Right lobe of liver (tissue), 6 donors: ENCODE measurements around the gene TTLL10. TPM values are rescaled to one million over a fixed set of nuclear protein-coding genes. Genes with fewer than 3 reads are reported as not detected.
"Not testable (repeated sequence)": the region's sequence is repeated elsewhere in the genome, so short reads cannot be mapped to it uniquely, and the experiment has no call there.

ENCODE experiments used
- ATAC-seq, 4 donors: fragments of 200-7000 bp; cut with Tn5 transposase; one replicate each; pipeline ENCODE4 v1.9.1; 2020; ENCODE audit warnings: mild to moderate bottlenecking in 4 of 4, moderate library complexity in 4 of 4
- DNase-seq, 3 donors: peaks; one replicate each; pipeline ENCODE4 v3.0.0-alpha.2; 2020
- H3K27ac ChIP-seq, 3 donors: fragments of 200-600 bp; one replicate each; pipeline ENCODE4 v1.8.0; 2022
- H3K27me3 ChIP-seq, 2 donors: fragments of 200-600 bp; one replicate each; pipeline ENCODE4 v1.8.0; 2022
- H3K36me3 ChIP-seq, 4 donors: fragments of 200-600 bp; sonication (generic) in 1 of 4; one replicate each; pipeline versions ENCODE4 v1.5.1 to v1.8.0; 2017 to 2022; ENCODE audit warnings: control low read depth in 1 of 4
- H3K4me1 ChIP-seq, 4 donors: fragments of 200-600 bp; sonication (generic) in 1 of 4; one replicate each; pipeline versions ENCODE4 v1.5.1 to v1.8.0; 2017 to 2022; ENCODE audit warnings: control low read depth in 1 of 4
- H3K4me3 ChIP-seq, 3 donors: fragments of 200-600 bp; one replicate each; pipeline ENCODE4 v1.8.0; 2022
- H3K9me3 ChIP-seq, 4 donors: fragments of 200-600 bp; sonication (generic) in 1 of 4; one replicate each; pipeline versions ENCODE4 v1.5.1 to v1.8.0; 2017 to 2022; ENCODE audit warnings: control low read depth in 1 of 4
- CTCF ChIP-seq, 4 donors: fragments of 200-600 bp in 3 of 4; fragments of 450-650 bp in 1 of 4; IDR thresholded peaks; one replicate each; pipeline versions ENCODE4 v1.5.1 to v1.8.0; 2016 to 2022; ENCODE audit warnings: antibody characterized with exemption in 4 of 4, mild to moderate bottlenecking in 2 of 4
- POLR2A ChIP-seq: fragments of 450-650 bp; IDR thresholded peaks from one replicate; pipeline ENCODE4 v1.6.1; 2017; ENCODE audit warnings: antibody characterized with exemption, mild to moderate bottlenecking
- WGBS: methylation state at CpG from one replicate; pipeline ENCODE4 v1.1.6; 2018; ENCODE audit warnings: low coverage, low lambda C conversion rate; ENCODE audit not compliant: insufficient coverage; ENCODE audit errors: missing lambda C conversion rate; 5-methylcytosine and 5-hydroxymethylcytosine counted together
- intact Hi-C, 2 donors: fragments of 100-400 bp; cut with DNase I; formaldehyde crosslinking; loops; one replicate each; pipeline versions ENCODE4 v1.11.2 to v1.14.1; 2022
- total RNA-seq, 6 experiments: library from RNA; depleted of rRNA in 2 of 6; stranded (reverse); fragments of >200 nt in 2 of 6; fragmentation: NEBNext Ultra II Directional in 3 of 6; extraction: Animal tissue kit (Norgen Biotek cat#: 25700) in 3 of 6; gene quantifications; one replicate each; pipeline versions ENCODE4 v1.1.0 to v1.2.4, GENCODE V29; 2016 to 2023
- donor health status: DM: no; HTN: yes; CAD: no.
- donor health status: DM: no; HTN: no; CAD: no.
- donor health status: DM: no; HTN: no; CAD: no.
- donor health status: DM: no; HTN: yes; CAD: no.
- donor health status: DM: no; HTN: yes; CAD: no.

Gene TTLL10
- total RNA-seq, 6 experiments from 2014 or later, result not detected

DNA sequence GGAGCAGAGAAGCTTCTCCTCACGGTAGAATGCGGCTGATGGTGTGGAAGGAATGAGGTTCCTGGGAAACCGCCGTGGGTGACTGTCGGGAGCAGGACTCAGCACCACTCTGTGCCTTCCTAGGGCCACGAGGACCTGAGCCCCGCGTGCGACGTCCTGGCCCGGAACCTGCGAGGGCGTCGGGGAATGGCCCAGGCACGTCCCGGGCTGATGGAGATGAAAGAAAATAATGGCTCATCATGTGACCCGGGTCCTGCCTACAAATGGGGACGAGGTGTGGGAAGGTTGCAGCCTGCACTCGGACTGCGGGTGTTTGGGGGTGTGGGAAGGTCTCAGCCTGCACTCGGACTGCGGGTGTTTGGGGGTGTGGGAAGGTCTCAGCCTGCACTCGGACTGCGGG is 25.1 kb upstream of the TTLL10 start:
- intact Hi-C loops, result no loop called here
- H3K27me3 ChIP-seq, result no peaks in the 10 kb centered on the region
- no peaks in the 10 kb centered on the region for H3K9me3 ChIP-seq
- H3K36me3 ChIP-seq, result no peaks in the 10 kb centered on the region
- no peaks in the 10 kb centered on the region for H3K4me1 ChIP-seq
- TF ChIP-seq POLR2A, result no peak
- TF ChIP-seq CTCF (IDR thresholded peaks at IDR 0.05), result no peak
- WGBS, result 80% methylated on average over 4 of the region's 24 CpGs
- no peak overlapping the region for H3K4me3 ChIP-seq
- no peak overlapping the region for H3K27ac ChIP-seq
- no peak for ATAC-seq
- no peak for DNase-seq

DNA sequence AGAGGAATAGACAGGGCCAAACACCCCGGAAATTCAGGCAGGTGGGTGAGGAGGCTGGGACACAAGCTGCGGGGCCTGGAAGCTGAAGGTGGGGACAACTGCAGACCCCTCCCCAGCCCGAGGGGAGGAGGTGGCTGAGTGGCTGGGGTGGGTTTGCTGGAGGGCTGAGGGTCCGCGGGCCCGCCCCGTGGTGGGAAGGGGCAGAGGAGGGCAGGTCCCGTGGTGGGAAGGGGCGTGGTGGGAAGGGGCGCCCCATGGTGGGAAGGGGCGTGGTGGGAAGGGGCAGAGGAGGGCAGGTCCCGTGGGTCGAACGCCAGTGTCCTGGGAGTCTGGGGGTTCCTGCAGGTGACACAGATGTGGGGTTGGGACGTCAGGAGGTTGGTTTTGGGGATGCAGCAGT is 24.3 kb upstream of the TTLL10 start:
- H3K9me3 ChIP-seq, result no peaks in the 10 kb centered on the region
- no peaks in the 10 kb centered on the region for H3K36me3 ChIP-seq
- H3K4me3 ChIP-seq, result no peak overlapping the region
- TF ChIP-seq CTCF (IDR thresholded peaks at IDR 0.05) (no peak), POLR2A (no peak)
- no peaks in the 10 kb centered on the region for H3K4me1 ChIP-seq
- intact Hi-C loops, result no loop called here
- H3K27ac ChIP-seq, result no peak overlapping the region
- WGBS, result 79% methylated on average over 9 of the region's 15 CpGs
- H3K27me3 ChIP-seq, result no peaks in the 10 kb centered on the region
- ATAC-seq, result no peak
- no peak for DNase-seq

DNA sequence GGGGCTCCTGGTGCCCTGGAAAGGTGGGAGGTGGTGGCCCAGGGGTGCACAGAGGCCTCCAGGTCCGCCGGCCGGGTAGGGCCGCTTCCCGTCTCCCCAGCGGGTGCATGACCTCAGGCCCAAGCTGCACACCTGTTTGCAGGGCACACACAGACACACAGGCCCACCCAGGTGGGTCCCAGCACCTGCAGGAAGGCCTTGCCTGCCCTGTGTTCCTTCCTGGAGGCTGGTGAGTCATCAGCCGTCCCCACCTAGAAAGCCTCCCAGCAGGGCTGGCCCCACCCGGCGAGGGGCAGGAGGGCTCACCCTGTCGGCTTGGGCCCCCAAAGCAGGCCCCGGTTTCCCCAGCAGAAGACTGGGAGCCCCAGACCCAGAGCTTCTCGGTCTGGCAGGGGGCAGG is 23.6 kb upstream of the TTLL10 start:
- H3K27me3 ChIP-seq, result no peaks in the 10 kb centered on the region
- no peak overlapping the region for H3K27ac ChIP-seq
- H3K9me3 ChIP-seq, result no peaks in the 10 kb centered on the region
- intact Hi-C loops, result no loop called here
- no peaks in the 10 kb centered on the region for H3K36me3 ChIP-seq
- no peak overlapping the region for H3K4me3 ChIP-seq
- no peak for TF ChIP-seq POLR2A
- TF ChIP-seq CTCF (IDR thresholded peaks at IDR 0.05), result no peak
- no peaks in the 10 kb centered on the region for H3K4me1 ChIP-seq
- ATAC-seq, result no peak
- WGBS, result 90% methylated on average over 2 of the region's 12 CpGs
- DNase-seq, result no peak

DNA sequence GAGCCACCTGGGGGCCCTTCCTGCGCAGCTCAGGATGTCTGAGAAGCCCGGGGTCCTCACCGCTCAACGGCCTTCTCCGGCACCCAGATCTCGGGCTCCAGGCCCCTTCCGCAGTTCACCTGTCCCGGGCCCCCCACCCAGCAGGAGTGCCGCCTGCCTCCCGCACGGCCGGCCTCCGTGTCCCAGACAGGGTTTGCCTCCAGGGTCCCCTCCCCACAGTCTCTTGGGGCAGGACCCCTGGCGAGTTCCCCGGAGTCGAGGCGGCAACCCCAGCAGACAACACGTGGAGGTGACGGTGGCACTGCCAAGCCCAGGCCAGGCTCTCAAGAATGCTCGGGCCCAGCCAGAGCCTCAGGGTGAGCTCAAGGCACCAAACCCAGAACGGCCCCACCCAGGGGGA is 22.4 kb upstream of the TTLL10 start:
- Histone ChIP-seq H3K9me3 (no peaks in the 10 kb centered on the region), H3K27ac (no peak overlapping the region), H3K4me1 (no peaks in the 10 kb centered on the region), H3K4me3 (no peak overlapping the region), H3K27me3 (no peaks in the 10 kb centered on the region), H3K36me3 (no peaks in the 10 kb centered on the region)
- intact Hi-C loops, result no loop called here
- WGBS, result 90% methylated on average over 2 of the region's 21 CpGs
- TF ChIP-seq CTCF (IDR thresholded peaks at IDR 0.05) (no peak), POLR2A (no peak)
- DNase-seq (no peak), ATAC-seq (no peak)

DNA sequence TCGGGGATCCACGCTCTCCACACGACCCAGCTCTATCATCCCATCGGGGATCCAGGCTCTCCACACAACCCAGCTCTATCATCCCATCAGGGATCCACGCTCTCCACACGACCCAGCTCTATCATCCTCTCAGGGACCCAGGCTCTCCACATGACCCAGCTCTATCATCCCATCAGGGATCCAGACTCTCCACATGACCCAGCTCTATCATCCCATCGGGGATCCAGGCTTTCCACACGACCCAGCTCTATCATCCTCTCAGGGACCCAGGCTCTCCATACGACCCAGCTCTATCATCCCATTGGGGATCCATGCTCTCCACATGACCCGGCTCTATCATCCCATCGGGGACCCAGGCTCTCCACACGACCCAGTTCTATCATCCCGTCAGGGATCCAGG is 21.2 kb upstream of the TTLL10 start:
- H3K36me3 ChIP-seq, DNase-seq, intact Hi-C loops, H3K9me3 ChIP-seq, H3K4me1 ChIP-seq, H3K4me3 ChIP-seq, ATAC-seq, H3K27me3 ChIP-seq, H3K27ac ChIP-seq: not testable (repeated sequence)
- WGBS, result 85% methylated on average over 7 of the region's 13 CpGs

DNA sequence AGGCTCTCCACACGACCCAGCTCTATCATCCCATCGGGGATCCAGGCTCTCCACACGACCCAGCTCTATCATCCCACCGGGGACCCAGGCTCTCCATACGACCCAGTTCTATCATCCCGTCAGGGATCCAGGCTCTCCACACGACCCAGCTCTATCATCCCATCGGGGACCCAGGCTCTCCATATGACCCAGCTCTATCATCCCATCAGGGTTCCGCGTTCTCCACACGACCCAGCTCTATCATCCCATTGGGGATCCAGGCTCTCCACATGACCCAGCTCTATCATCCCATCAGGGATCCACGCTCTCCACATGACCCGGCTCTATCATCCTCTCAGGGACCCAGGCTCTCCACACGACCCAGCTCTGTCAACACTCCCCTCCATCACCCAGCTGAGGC is 20.5 kb upstream of the TTLL10 start:
- ATAC-seq, H3K36me3 ChIP-seq, DNase-seq, H3K4me1 ChIP-seq, intact Hi-C loops, H3K27ac ChIP-seq, H3K4me3 ChIP-seq, H3K9me3 ChIP-seq, H3K27me3 ChIP-seq: not testable (repeated sequence)
- 88% methylated on average over 10 of the region's 14 CpGs for WGBS
